GM19324 (cell line): ENCODE results near the gene NOL4L.

Source experiments
- ATAC-seq: cut with Tn5 transposase; IDR thresholded peaks from one replicate; pipeline ENCODE4 v1.9.1; 2021; ENCODE audit warnings: mild to moderate bottlenecking, moderate library complexity; ENCODE audit not compliant: unreplicated experiment, low FRiP score

NOL4L gene

GRCh38 chr20:32527447-32528055 is 57.6 kb downstream of the NOL4L start:
- ATAC-seq, result no peak

GRCh38 chr20:32527052-32527446 is 58.1 kb downstream of the NOL4L start:
- ATAC-seq, result no peak

GRCh38 chr20:32526541-32526940 is 58.6 kb downstream of the NOL4L start:
- ATAC-seq, result no peak

DNA sequence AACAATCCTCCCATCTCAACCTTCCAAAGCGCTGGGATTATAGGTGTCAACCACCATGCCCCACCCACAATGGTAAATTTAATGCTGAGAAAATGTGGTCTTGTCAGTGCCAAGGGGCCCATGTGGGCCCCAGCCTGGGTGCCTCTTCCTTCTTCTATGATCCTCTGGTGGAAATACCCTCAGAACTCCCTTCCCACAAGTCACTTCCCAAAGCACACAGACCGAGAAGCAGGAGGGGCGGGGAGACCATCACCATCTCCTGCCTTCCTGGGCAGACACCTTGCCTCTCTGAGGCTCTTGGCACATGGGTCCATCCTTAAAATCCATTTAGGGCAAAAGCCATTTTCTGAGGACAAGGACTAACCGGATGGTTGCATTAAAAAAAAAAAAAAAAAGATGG is 59.0 kb downstream of the NOL4L start:
- ATAC-seq, result no peak

- ATAC-seq, result no peak
Measured at GRCh38 chr20:32524829-32525501, 60.2 kb downstream of the NOL4L start.

DNA sequence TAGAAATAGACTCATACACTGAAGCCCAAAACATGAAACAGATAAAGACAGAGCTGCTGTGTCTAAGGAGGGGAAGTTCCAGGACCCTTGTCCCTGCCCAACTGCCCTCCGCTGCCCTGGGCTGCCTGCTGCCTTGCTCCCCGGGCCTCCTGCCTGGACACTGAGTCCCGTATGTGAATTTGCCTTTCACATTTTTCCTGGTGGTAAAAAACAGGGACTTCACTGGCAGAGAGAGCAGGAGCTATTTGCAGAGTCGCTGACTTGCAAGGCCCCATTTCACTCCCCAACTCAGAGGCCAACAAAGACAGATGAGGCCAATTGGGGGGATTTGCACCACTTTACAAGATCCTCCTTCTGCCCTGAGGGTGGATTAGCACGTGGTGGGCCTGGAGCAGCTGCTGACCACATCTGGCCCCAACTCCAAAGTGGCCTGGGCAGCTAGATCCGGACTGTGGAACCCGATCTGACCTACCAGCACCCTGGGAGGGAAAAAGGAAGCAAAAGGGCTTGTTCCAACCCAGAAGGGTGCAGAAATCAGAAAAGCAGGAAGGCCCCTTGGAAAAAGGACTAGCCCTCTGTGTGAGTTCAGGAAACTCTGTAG is 61.4 kb downstream of the NOL4L start:
- no peak for ATAC-seq

DNA sequence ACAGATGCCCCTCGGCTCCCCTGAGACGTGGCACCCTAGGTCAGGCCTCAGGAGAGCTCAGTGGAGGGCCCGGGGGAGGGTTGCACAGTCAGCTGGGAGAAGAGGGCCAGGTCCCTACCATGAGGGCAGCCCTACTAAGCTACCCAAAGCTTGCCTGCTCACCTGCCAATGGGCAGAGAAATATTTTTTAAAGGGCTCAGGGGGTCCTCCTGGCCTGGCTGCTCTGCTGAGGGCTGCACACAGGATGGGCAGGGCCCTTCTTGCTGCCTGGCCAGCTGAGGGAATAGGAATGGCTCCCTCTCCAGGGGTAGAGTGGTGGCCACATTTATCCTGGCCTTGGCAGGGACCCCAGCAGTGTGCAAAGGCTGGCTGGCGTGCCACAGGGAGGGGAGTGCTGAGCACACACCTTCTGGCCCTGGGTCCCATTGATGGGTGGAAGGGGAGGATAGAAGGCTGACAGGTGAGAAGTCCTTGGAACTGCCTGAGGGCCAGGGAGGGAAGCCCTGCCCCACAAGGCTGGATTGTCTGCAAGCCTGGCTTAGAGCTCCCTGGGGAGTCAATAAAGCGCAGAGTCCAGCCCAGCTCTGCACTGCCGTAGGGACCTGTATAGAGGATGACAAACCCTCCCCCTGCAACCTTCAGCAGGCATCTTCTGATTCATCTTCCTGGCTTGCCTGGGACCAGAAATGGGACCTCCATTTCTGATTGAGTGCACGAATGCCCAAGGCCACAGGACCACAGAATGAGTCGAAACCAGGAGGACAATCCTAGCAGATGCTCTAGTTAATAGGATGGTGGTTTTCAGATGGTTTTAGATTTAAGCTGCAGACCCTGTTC is 62.1 kb downstream of the NOL4L start:
- ATAC-seq, result no peak

- ATAC-seq, result no peak
Measured at GRCh38 chr20:32522526-32522775, 62.7 kb downstream of the NOL4L start.

DNA sequence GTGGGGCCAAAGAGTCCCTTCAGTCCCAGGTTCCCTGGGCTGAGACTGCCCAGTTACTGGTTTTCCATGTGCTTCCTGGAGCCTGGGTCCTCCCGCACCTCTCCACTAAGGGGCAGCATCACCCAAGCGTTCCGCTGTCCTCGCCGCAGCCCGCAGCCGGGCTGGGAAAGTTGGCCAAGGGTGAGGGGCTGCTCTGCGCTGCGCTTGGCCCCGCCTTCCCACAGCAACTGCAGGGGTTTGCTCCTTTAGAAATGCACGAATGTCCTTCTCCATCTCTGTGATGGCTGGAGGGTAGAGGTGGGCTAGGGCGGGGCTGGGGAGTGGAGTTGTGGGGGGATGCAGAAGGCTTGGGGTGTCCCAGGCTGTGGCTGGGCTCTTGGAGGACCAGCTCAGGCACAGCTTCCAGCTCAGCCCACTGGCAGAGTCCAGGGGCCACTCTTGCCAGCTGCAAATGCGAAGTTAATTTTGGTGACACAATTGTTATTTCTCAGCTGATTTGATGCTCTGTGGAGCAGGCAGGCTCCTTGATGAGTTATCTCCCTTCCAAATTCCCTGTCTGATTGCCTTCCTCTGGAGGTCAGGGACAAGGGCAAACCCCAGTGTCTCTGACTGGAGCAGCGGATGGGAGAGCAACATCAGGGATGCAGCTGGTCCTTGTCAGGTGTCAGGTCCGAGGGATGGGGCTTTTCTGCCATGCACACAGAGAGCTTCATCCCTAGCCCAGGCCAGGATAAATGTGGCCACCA is 63.2 kb downstream of the NOL4L start:
- ATAC-seq, result no peak

GRCh38 chr20:32520927-32521203 is 64.3 kb downstream of the NOL4L start:
- no peak for ATAC-seq

GRCh38 chr20:32519381-32519730 is 65.8 kb downstream of the NOL4L start:
- ATAC-seq, result no peak

DNA sequence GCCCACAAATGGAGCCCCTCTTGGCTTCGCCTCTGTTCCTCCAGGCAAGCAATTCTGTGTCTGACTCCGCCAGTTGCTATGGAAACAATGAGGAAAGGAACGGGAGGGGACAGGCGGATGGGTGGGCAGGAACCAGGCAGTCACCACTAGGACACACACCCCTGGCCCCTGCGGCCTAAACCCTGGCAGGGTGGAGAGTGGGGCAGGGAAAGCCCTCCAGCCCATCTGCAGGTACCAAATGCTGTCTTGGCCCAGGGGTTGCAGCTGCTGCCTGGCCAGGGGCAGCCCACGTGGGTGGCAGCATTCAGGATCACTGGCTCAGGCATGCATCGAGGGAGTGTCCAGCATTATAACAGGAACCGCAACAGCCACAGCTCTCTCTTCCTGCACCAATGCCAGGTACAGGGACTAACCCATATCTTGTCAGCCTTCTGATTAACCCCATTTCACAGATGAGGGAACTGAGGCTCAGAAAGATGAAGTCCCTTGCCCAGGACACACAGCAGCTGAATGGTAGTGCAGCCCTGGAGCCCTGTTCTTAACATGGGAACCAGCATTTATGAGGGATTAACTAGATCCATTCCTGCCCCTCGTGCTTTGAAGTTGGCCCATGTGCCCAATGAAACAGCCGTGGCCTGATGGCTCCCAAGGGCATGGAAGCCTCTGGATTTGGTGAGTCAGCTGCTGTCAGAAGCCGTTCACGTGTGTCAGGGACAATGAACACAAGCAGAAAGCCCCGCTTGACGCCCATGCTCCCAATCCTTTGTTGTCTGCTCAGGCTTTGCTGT is 66.3 kb downstream of the NOL4L start:
- no peak for ATAC-seq

DNA sequence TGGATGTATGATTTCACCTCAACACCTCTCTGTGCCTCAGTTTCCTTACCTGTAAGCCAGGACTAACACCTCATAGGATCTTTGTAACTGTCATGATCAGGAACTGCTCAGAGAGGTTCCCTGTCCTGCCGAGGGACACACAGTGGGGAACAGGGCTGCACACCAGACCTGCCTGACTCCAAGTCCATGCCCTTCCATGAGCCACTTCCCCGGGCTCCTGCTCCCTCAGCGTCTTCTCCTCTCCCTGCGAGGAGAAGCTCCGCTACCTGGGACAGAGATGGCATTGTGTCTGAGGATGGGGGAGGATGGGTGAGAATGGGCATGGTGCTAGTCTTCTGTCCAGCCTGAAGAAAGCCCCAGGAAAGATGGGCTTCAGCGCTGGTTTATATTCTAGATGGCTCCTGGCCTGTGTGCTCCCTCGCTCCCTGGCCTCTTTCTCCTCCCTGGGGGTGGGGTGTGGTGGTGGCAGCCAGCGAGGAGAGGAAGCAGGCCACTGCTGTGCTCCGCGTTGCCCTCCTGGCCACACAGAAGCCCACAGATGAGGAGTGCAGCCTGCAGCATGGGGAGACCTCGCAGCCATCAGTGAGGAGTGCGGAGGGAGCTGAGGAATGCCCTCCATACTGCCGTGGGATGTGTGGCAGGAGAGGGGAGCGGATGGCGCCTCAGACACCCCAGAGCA is 67.1 kb downstream of the NOL4L start:
- no peak for ATAC-seq

GRCh38 chr20:32517518-32517873 is 67.6 kb downstream of the NOL4L start:
- no peak for ATAC-seq

DNA sequence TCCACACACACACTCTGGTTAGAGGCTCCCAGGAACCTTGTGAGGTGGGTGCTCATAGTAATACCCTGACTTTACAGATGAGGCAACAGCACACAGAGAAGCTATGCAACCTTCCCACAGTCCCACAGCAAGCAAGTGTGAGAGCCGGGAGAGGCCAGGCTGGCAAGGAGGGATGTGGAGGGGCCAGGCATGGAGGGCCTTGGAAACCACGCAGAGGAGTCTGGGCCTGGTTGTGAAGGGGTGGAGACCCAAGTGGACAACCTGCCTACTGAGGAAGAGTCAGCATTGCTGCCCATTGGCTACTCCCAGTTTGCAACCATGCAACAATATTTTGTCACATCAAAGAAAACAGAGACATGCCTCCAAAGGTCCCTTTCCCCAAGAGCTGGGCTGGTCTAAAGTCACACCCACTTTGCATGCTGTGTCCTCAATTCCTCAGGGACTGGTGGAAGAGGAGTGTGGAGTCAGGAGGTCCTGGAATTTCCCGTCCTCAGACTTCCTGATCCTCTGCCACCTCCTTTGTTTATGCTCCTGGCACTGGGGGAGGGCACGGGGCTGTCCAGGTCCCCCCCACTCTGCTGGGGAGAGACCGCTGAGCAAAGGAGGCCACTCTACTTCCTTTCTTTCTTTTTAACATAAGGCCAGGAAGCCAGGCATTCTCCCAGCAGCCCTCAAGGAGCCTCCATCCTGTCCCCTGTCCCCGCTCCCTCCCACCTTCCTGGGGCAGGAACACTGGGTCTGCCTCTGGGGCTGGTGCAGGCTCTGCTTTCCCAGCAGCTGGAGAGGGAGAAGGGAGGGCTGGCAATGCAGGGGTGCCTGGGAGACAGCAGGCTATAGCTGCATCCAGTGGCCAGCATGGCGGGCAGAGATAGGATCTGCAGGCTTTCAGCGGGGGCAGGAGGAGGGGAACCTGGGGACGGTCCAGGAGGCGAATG is 68.3 kb downstream of the NOL4L start:
- no peak for ATAC-seq

GRCh38 chr20:32515631-32516101 is 69.5 kb downstream of the NOL4L start:
- no peak for ATAC-seq

GRCh38 chr20:32514760-32515159 is 70.4 kb downstream of the NOL4L start:
- ATAC-seq, result no peak

- no peak for ATAC-seq
Measured at GRCh38 chr20:32513031-32513866, 71.9 kb downstream of the NOL4L start.
